ENCODE data around the gene TESK2.

DNA sequence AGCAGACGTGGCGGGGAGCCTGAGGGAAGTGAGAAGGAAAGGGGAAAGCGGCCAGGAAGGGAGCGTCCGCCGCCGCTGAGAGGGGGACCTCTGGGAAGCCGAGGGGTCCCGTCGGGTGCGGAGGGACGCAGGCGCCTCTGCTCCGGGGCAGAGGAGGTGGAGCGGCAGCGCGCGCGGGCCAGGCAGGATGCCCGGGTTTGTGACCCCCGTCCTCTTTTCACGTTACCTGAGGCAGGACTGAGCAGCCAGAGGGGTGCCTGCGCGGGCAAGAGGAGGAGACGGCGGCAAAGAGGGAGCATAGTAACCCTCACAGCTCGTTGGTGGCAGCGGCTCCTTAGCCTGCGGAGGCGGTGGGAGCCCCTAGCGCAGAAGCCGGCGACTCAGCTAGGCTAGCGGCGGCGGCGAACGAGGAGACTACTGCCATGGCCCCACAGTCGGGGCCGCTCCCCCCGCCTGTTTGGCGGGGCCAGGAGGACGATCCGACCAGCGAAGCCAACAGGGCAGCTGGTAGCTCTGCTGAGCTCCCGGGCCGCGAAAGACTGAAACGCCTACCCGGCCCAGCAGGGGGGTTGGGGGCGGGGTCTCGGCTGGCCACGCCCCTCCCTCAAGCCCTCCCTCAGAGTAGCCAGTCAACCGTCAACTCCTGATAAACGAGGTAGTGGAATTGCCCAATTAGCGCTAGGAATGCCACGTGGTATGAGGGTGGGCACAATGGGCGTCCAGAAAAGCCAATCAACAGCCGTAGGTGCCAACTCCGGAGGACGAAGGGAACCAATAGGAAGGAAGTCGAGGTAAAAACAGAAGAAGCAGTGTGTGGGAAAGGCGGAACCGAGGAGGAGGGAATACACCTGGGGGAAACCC lies at the start of gene TESK2:
- TF ChIP-seq CTCF (IDR thresholded peaks at IDR 0.05) (peak in 2 of 3 experiments; percentile 15 to 36), POLR2A (IDR thresholded peaks at IDR 0.05) (peak in 1 of 2 donors; percentile 77)
